HepG2 (cell line): ENCODE data around the gene TRAPPC5. TPM values are rescaled to one million over a fixed set of nuclear protein-coding genes. Genes with fewer than 3 reads are reported as not detected.

Source experiments
- ATAD3A ChIP-seq: sonication (generic); formaldehyde crosslinking; IDR thresholded peaks from 2 replicates; pipeline ENCODE4 v1.4.0; 2020; ENCODE audit warnings: missing genetic modification reagents
- ATF3 ChIP-seq: sonication (generic); formaldehyde crosslinking; IDR thresholded peaks from 2 replicates; pipeline ENCODE4 v1.4.0; 2020; ENCODE audit warnings: missing genetic modification reagents
- ATF5 ChIP-seq: sonication (generic); formaldehyde crosslinking; IDR thresholded peaks from 2 replicates; pipeline ENCODE4 v1.4.0; 2020; ENCODE audit warnings: mild to moderate bottlenecking, low read depth, missing genetic modification reagents
- GABPA ChIP-seq, 2 experiments: IDR thresholded peaks; 2 replicates each; pipeline ENCODE4 v1.6.1; 2011 to 2016; ENCODE audit warnings: low read depth in 2 of 2, low read length in 1 of 2, missing biosample characterization in 1 of 2, missing genetic modification characterization in 1 of 2
- HES4 ChIP-seq: sonication (generic); formaldehyde crosslinking; IDR thresholded peaks from 2 replicates; pipeline ENCODE4 v1.9.0; 2021; ENCODE audit warnings: mild to moderate bottlenecking, missing genetic modification reagents, borderline replicate concordance
- IRF2 ChIP-seq: IDR thresholded peaks from 2 replicates; pipeline ENCODE4 v1.6.1; 2018; ENCODE audit warnings: missing genetic modification reagents, missing compliant biosample characterization
- KDM1A ChIP-seq: IDR thresholded peaks from 2 replicates; pipeline ENCODE4 v1.6.1; 2016; ENCODE audit warnings: missing compliant biosample characterization
- MTERF4 ChIP-seq: sonication (generic); formaldehyde crosslinking; IDR thresholded peaks from 2 replicates; pipeline ENCODE4 v1.8.0; 2023; ENCODE audit warnings: mild to moderate bottlenecking, missing genetic modification reagents
- MYPOP ChIP-seq: sonication (generic); formaldehyde crosslinking; IDR thresholded peaks from 2 replicates; pipeline ENCODE4 v1.8.1; 2023; ENCODE audit warnings: mild to moderate bottlenecking, moderate library complexity, missing genetic modification reagents
- NCOA1 ChIP-seq: sonication (generic); formaldehyde crosslinking; IDR thresholded peaks from 2 replicates; pipeline ENCODE4 v1.9.0; 2021; ENCODE audit warnings: missing genetic modification reagents
- NRL ChIP-seq: sonication (generic); formaldehyde crosslinking; IDR thresholded peaks from 2 replicates; pipeline ENCODE4 v1.5.0; 2020; ENCODE audit warnings: missing genetic modification reagents, mild to moderate bottlenecking, moderate library complexity, borderline replicate concordance
- RFX5 ChIP-seq: IDR thresholded peaks from 2 replicates; pipeline ENCODE4 v1.6.1; 2011; ENCODE audit warnings: low read depth, low read length, improper control_type of control experiment
- SMARCC2 ChIP-seq: fragments of 450-650 bp; IDR thresholded peaks from 2 replicates; pipeline ENCODE4 v1.6.1; 2017; ENCODE audit warnings: antibody characterized with exemption, mild to moderate bottlenecking
- ZBED4 ChIP-seq: sonication (generic); formaldehyde crosslinking; IDR thresholded peaks from 2 replicates; pipeline ENCODE4 v1.4.0; 2020; ENCODE audit warnings: missing genetic modification reagents, borderline replicate concordance
- ZBTB44 ChIP-seq: sonication (generic); formaldehyde crosslinking; IDR thresholded peaks from 2 replicates; pipeline ENCODE4 v1.4.0; 2020; ENCODE audit warnings: missing genetic modification reagents
- ZMAT3 ChIP-seq: sonication (generic); formaldehyde crosslinking; conservative IDR thresholded peaks from 2 replicates; pipeline ENCODE4 v1.7.0; 2021; ENCODE audit warnings: missing genetic modification reagents
- ZNF20 ChIP-seq: sonication (generic); formaldehyde crosslinking; IDR thresholded peaks from 2 replicates; pipeline ENCODE4 v1.4.0; 2020; ENCODE audit warnings: mild to moderate bottlenecking, moderate library complexity, missing genetic modification reagents
- ZNF263 ChIP-seq: sonication (generic); formaldehyde crosslinking; IDR thresholded peaks from 2 replicates; pipeline ENCODE4 v1.4.0; 2020; ENCODE audit warnings: missing genetic modification reagents
- ZNF678 ChIP-seq: sonication (generic); formaldehyde crosslinking; IDR thresholded peaks from 2 replicates; pipeline ENCODE4 v1.4.0; 2020; ENCODE audit warnings: mild to moderate bottlenecking, missing genetic modification reagents
- ZNF83 ChIP-seq: sonication (generic); formaldehyde crosslinking; IDR thresholded peaks from 2 replicates; pipeline ENCODE4 v1.4.0; 2020; ENCODE audit warnings: missing genetic modification reagents, mild to moderate bottlenecking, borderline replicate concordance
- polyA plus RNA-seq, 8 experiments: library from polyadenylated mRNA; depleted of rRNA in 3 of 8; stranded (reverse) in 7 of 8; unstranded in 1 of 8; fragments of >200 nt; fragmentation: Illumina TruSeq in 4 of 8; extraction: Trizol in 4 of 8; gene quantifications; 2 replicates each; pipeline versions ENCODE4 v1.2.1 to v1.2.3, GENCODE V29; 2011 to 2016; ENCODE audit warnings: low read depth in 4 of 8, missing spikeins in 1 of 8, mixed read lengths in 1 of 8; ENCODE audit not compliant: insufficient read depth in 1 of 8
- total RNA-seq, 5 experiments: library from RNA; depleted of rRNA; stranded (reverse); fragments of >200 nt; fragmentation: Illumina TruSeq; extraction: Trizol; gene quantifications; 2 replicates each; pipeline ENCODE4 v1.2.3, GENCODE V29; 2016; ENCODE audit warnings: low read depth in 1 of 5

The TRAPPC5 gene
- total and polyA plus RNA-seq, 2 of the 13 experiments (the other 11 are each of a cell fraction or from before 2014, with no cell fraction given) = 38.5 to 78.7 TPM

- TF ChIP-seq KDM1A (no peak), NRL (CRISPR knock-in tag) (no peak), NCOA1 (CRISPR knock-in tag) (no peak), IRF2 (CRISPR knock-in tag) (peak; percentile 33; the same call in 1 of the 2 replicates), ATF3 (CRISPR knock-in tag) (no peak), RFX5 (no peak), ZBED4 (no peak), ZNF263 (CRISPR knock-in tag) (peak; percentile 77), ZNF20 (CRISPR knock-in tag) (no peak), SMARCC2 (no peak), ATAD3A (no peak), HES4 (CRISPR knock-in tag) (peak; percentile 54; the same call in 1 of the 2 replicates), GABPA (IDR thresholded peaks at IDR 0.05; ENCODE audit: low read depth, low read length) (no peak), GABPA (CRISPR knock-in tag; IDR thresholded peaks at IDR 0.05; ENCODE audit: low read depth) (peak; percentile 45; the same call in 1 of the 2 replicates), ZNF83 (CRISPR knock-in tag) (no peak), MYPOP (CRISPR knock-in tag) (no peak), ATF5 (CRISPR knock-in tag) (no peak; the same call in 1 of the 2 replicates), ZBTB44 (CRISPR knock-in tag) (no peak), ZMAT3 (CRISPR knock-in tag) (no peak), MTERF4 (peak; percentile 69; the same call in 1 of the 2 replicates), ZNF678 (CRISPR knock-in tag) (no peak)
These were observed 43.8 kb upstream of the TRAPPC5 start, which contains the start of gene STXBP2 (continued) for GRCh38 chr19:7636691-7637373.
